Activated naive CD8-positive, alpha-beta T cell treated with anti-CD3 and anti-CD28 coated beads, Interleukin-2, amount 50 U/mL, for 16 hours (primary cell): ENCODE data around the gene POU3F2.
A peak's percentile ranks its signal among the peaks of the same experiment; 100 is the strongest.

ENCODE experiments used
- DNase-seq: peaks from one replicate; pipeline ENCODE4 v3.0.0-alpha.2; 2020; ENCODE audit warnings: low read depth, low spot score

POU3F2 gene

GRCh38 chr6:98834060-98835031, at the start of gene POU3F2:
TSS of gene POU3F2 (plus strand) at chr6:98834574. CDS start at chr6:98834874, 300 bp downstream.
- peak; percentile 21 for DNase-seq

GRCh38 chr6:98787435-98787834, 46.9 kb upstream of the POU3F2 start:
- no peak for DNase-seq

DNA sequence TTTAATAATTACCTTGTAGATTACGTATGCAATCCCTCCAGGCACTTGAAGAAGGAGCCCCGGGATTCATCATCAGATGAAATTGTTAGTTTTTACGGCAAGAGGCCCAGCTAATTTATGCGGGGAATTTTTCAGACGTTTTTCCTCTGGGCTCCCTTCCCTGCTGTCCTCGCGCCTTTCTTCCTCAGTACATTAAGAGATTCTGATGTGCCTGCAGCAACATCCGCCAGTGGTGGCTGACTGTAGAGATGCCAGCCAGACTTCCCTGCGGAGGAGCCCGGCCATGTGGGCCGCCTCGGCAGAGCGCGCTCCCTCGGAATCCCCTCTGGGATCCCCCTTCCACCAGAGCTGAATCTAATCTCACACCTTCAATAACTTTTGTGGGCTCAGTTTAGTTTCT, 46.4 kb upstream of the POU3F2 start:
- no peak for DNase-seq

DNA sequence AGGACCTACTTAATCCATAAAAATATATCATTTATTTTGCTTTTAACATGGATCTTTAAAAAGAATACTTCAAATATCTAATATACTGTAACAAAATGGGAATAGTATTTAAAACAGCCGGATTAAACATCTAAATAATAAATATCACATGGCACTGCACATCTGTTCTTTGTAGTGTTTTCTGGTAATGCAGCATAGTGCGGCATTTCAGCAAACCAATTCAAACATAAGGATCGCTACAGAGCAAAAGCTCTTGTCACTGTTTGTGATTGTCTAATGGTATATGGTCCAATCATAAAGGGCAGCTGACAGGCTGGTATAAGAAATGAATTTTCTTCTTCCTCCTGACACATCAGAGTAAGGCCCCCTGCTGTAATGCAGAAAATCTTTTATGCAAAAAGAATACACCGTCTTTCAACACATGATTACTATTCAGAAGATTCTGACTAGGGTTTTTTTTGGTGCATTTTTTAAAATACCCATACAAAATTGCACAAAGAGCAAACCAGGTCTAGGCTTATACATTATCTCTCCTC, 40.0 kb upstream of the POU3F2 start:
- no peak for DNase-seq

DNA sequence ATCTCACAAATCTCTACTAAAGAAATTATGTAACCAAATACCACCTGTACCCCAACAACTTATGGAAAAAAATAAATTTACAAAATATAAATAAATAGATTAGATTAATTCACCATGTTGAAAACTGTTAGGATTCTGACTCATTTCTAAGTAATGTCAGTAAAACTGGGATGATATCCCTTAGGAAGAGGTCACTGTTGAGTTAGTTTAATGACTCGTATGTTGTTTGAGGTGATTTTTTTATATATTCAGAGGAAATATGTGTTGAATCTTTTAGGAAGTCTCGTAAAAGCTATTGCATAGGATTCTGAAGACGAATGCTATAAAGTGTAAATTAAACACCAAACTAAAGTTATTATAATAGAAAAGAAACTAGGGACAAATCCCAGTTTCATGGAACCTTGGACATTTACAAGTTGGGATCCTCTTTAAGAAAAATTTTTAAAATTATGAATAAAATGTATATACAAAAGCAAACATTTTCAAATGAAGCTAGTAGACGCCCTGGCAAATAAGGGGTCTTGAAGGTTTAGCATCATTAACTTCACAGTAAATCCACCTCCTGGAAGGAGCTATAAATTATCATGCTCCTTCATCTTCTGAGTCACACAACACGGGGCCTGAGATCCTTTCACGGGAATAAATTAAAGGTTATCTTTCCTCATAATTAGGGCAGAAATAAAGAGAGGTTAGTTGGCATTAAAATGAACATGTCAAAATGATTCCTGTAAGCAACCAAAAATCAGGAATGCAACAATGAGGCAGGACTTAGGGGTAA, 37.0 kb upstream of the POU3F2 start:
- DNase-seq, result no peak

GRCh38 chr6:98800866-98801265, 33.5 kb upstream of the POU3F2 start:
- no peak for DNase-seq

DNA sequence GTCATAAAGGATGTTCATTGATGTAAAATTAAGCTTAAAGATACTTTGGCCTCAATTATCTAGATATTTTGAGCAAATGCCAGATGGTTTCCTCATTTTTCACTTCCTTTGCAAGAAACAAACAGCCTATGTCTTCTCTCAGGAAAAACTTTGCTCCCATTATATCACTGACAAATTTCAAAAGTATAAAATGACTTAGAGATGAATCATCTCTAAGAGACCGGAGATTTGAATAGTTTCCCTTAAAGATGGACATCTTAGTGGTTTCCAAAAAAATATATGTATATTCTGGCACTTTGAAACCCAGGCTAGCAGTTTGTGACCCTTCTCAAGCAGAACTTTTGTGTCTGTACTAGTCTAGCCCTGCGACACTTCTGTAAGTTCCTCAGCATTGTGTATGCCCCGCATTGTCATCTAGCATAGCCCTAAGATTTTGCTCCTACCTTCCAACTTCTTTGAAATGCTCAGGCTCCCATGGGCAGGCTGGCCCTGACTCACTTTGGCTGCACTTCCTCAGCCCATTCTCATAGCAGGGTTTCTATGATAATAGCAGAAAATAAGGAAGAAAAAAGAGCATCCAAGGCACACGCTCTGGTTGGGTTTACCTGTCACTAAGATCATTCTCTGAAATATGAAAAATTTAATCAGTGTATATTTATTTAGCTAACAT, 25.7 kb upstream of the POU3F2 start:
- DNase-seq, result no peak

- no peak for DNase-seq
These were observed 22.2 kb upstream of the POU3F2 start for GRCh38 chr6:98812220-98812619.

DNA sequence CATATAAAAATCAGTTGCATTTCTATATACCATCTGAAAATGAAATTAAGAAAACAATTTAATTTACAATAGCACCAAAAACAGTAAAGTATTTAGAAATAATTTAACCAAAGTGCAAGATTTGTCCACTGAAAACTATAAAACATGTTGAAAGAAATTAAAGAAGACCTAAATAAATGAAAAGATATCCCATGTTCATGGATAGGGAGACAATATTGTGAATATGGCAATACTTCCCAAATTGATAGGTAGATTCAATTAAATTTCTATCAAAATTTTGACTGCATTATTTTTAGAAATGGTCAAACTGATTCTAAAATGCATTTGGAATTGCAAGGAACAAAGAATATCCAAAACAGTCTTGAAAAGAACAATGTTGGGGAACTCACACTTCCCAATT, 17.6 kb upstream of the POU3F2 start:
- DNase-seq, result no peak

DNA sequence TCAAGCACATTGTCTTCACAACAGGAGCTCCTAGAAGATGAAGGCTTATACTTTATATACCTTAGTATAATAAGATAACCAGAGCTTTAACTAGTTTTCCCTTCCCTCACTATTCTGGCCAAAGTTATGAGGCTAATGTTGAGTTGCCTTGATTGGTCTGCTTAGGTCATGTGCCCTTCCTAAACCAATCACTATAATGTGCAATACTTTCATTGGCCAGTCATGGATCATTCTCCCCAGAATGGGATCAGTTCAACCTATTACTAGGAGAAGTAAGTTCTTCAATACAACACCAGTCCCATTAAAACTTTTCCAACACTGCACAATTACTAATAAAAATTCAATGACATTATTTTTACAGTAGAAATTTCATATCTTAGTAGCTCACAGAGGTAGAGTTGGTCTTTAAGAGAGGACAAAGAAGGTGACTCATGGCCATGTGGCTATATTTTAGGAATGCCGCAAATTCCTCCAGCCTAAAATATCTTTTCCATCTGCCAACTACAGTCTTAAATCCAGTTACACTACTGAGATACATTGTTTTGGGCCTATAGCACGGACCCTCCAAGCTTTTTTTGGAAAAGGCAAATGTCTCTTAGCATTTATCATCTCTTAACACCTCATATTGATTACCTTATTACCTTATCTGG, 12.5 kb upstream of the POU3F2 start:
- no peak for DNase-seq

GRCh38 chr6:98823428-98824161, 10.8 kb upstream of the POU3F2 start:
- DNase-seq, result no peak

GRCh38 chr6:98824162-98824901, 10.0 kb upstream of the POU3F2 start:
- no peak for DNase-seq

DNA sequence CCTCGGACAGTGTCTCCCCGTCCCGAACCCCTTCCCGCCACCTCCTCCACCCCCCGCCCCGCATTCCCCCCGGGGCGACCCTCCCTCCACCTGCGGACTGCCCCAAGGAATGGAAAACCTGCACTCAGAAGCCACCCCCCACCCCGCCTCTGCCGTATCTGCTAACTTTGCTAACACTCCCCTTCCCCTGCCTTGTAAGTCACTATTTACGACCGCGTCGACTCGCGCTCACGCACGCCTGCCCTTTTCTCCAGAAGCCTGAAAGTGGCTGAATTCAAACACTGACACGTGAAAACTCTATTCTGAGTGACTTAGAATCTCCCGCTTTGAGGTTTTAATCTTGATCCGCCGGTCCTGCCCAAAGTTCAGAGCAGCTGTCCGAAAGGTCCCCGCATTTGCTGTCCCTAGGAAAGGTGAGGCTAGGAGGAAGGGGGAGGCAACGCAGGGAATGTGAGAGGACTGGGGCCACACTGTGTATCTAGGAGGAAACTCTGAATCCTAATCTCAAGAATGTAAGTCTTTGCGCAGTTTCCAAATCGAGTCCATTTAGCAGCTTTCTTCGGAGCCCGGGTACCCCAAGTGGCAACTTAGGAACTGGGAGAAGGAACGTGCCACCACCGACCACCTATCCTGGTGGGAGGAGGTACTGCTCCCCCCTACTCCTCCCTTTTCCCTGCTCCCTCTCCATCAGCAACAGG, 9.3 kb upstream of the POU3F2 start:
- DNase-seq, result no peak

GRCh38 chr6:98825600-98826230, 8.7 kb upstream of the POU3F2 start:
- DNase-seq, result no peak

DNA sequence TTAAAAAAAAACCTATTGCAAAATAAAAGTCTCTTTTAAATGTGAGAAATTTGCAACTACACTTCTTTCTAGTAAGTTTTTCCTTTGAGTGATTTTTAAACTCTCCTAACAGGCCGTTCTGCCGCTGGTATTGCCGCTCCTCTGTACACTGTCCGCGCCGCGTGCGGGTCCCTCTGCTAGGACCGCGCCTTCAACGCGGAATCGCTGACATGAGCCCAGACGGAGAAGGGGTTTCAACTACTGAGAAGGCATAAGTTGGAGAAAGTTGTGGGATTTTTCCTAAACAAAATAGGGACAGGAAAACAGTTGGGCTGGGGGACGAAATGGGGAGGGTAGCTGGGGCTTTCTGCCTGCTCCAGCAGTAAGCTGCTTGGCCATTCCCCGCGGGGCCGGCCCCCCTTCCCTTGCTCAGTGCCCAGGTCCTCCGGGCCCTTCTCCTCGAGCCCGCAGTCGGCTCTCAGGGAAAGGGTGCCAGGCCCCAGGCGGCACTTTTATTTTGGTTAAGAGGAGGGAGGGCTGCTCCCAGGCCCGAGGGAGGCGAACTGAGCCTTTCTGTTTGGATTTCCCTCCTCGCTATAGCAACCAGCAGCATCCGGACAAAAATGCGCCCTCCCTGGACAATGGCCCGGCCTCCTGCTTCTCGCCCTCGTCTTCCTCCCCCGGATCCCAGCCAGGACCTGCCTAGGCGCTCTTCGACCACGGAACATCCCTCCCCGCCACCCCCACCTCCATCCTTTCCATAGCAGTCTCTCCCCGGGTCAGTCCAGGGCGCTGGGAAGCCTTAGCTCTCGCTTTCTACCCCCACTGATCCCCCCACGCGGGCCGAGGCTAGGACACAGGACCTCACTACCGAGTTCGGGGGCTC, 6.8 kb upstream of the POU3F2 start:
- no peak for DNase-seq

DNA sequence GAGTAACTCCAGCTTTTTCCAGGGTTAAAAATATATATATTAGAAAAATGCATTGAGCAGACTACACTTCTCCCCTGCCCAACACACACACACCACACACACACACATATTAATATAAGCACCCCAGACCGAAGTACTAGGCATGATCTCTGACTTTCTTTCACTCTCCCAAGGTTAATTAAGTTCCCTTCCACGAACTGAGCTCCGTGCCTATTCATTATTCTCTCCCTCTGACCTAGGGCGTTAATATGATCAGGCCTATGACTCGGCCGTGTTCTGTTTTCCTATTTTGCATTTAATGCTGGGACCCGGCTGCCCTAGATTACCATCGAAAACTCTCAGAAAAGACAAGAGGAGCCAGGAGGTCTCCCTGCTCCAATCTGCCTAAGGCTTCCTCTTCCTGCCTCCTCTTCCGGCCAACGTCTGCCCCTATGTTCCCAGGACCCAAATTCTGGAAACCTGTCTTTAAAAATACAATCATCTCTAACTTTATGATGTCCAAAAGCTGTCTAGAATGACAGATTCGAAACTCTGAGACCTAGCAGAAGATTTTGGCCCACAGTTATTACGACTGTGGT, 6.1 kb upstream of the POU3F2 start:
- no peak for DNase-seq

- no peak for DNase-seq
These were observed 5.4 kb upstream of the POU3F2 start for GRCh38 chr6:98828941-98829411.
